Lower leg skin (tissue), 4 donors: ENCODE results near the gene ABCA7. TPM values are rescaled to one million over a fixed set of nuclear protein-coding genes. Genes with fewer than 3 reads are reported as not detected.
"Not testable (repeated sequence)": the region's sequence is repeated elsewhere in the genome, so short reads cannot be mapped to it uniquely, and the experiment has no call there.

ENCODE experiments used
- DNase-seq, 2 donors: peaks; one replicate each; pipeline ENCODE4 v3.0.0-alpha.2; 2019; ENCODE audit warnings: low spot score in 2 of 2
- H3K4me3 ChIP-seq: fragments of 200-600 bp; sonication (generic); 2 replicates; pipeline ENCODE4 v1.5.1; 2017; ENCODE audit warnings: mild to moderate bottlenecking, low read depth; ENCODE audit not compliant: poor library complexity, severe bottlenecking
- POLR2A ChIP-seq, 2 donors: fragments of 450-650 bp; IDR thresholded peaks; one replicate each; pipeline ENCODE4 v1.6.1; 2016 to 2017; ENCODE audit warnings: antibody characterized with exemption in 2 of 2, mild to moderate bottlenecking in 1 of 2, moderate library complexity in 1 of 2
- WGBS, 2 donors: methylation state at CpG; one replicate each; pipeline ENCODE4 v1.1.5; 2018; 5-methylcytosine and 5-hydroxymethylcytosine counted together
- intact Hi-C: fragments of 100-400 bp; cut with DNase I; formaldehyde crosslinking; loops from one replicate; pipeline ENCODE4 v1.15.0; 2023; ENCODE audit warnings: low total_unique reads
- total RNA-seq, 4 donors: library from RNA; depleted of rRNA; stranded (reverse); fragments of >200 nt; gene quantifications; one replicate each; pipeline ENCODE4 v1.1.0, GENCODE V29; 2016
- TF ChIP-seq, protein P1 (sequence below), 3 donors: fragments of 450-650 bp; IDR thresholded peaks; one replicate each; pipeline ENCODE4 v1.5.1; 2016; ENCODE audit warnings: antibody characterized with exemption in 3 of 3, mild to moderate bottlenecking in 3 of 3, moderate library complexity in 2 of 3

Gene ABCA7
- total RNA-seq, 4 donors from 2014 or later = 30.3 to 39.8 (median 33.5) TPM

DNA sequence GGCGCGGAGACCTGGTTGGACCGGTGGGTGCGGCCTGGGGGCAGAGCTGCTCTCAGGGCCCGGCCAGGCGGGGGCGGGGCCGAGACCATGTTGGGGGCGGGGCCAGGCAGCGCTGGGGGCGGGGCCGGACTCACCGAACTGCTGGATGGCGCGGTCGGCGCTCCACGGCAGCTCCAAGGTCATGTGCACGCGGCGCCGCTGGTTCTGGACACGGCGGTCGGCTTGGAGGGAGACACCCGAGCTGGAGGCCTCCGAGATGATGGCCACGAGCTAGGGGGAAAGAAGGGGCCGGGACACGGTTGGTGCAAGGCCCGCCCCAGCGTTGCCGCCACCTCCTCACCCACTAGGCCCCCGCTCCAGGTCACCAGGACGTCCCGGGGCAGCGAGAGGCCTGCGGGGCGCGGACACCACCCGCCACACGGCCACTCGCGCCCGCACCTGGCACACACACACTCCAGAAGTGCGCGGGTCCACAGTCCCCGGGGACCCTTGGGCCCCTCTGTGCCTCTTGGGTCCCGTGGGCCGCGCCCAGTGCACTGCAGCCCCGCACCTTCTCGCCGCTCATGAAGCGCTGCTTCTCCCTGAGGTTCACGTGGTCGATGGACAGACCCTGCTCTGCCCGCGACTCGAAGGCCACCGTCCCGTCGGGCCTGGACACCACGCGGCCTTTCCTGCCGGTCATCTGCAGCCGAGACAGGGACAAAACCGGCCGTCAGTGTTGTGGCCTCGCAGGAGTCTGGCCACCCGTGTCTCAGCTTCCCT, 72.5 kb downstream of the ABCA7 start:
- intact Hi-C loops = loop anchor here (10.0 kb wide), 1 partner anchor 72 kb away; no protein-coding TSS in a partner anchor
- DNase-seq = no peak
- H3K4me3 ChIP-seq = no peak overlapping the region
- no peak for TF ChIP-seq POLR2A (IDR thresholded peaks at IDR 0.05)
- TF ChIP-seq, protein P1, sequence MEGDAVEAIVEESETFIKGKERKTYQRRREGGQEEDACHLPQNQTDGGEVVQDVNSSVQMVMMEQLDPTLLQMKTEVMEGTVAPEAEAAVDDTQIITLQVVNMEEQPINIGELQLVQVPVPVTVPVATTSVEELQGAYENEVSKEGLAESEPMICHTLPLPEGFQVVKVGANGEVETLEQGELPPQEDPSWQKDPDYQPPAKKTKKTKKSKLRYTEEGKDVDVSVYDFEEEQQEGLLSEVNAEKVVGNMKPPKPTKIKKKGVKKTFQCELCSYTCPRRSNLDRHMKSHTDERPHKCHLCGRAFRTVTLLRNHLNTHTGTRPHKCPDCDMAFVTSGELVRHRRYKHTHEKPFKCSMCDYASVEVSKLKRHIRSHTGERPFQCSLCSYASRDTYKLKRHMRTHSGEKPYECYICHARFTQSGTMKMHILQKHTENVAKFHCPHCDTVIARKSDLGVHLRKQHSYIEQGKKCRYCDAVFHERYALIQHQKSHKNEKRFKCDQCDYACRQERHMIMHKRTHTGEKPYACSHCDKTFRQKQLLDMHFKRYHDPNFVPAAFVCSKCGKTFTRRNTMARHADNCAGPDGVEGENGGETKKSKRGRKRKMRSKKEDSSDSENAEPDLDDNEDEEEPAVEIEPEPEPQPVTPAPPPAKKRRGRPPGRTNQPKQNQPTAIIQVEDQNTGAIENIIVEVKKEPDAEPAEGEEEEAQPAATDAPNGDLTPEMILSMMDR (IDR thresholded peaks at IDR 0.05) = no peak
- 78 to 81% methylated on average over 29 to 37 of the region's 71 CpGs for WGBS, 2 donors

DNA sequence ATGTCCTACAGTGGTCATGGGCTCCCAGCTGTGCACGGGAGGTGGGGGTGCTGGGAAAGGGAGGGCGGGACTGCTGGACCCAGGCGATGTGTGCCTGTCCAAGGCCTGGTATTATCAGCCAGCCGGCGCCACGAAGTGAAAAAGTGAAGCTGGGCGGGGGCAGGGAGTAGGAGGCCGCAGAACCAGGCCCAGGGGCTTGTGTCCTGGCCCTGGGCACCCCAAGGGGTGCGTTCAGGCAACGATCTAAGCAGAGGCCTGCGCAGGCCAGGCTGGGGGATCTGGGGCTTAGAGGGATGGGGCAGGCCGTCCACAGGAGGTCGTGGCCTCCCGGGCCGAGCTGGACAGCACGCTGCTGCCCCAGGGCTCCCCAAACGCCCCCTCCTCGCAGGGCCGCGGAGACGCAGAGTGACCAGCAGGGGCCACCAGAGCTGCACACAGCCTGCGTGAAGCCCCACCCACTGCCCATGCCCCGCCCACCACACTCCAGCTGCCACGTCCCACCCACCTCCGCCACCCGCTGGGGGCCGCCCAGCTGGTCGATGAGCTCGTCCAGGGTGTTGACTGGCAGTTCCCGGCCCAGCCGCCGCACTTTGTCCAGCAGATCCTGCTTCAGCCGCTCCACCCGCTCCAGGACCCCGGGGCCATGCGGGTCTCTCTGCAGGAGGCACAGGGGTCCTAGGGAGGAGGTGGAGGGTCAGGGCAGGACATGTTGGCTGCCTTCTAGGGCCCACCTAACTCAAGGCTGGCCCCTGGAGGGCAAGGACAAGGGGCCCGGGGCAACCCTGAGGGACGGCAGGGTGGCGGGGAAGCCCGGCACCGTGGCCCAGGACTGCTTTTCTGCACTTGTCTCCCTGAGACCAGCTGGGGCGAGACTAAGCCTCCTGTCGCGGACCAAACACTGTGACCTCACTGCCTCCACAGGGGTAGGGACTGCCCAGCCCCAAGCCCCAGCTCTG, 73.4 kb downstream of the ABCA7 start:
- TF ChIP-seq, protein P1 (IDR thresholded peaks at IDR 0.05) = peak in 1 of 3 donors; percentile 35
- TF ChIP-seq POLR2A (IDR thresholded peaks at IDR 0.05) = no peak
- no peak overlapping the region for H3K4me3 ChIP-seq
- intact Hi-C loops = loop anchor here (10.0 kb wide), 1 partner anchor 71 kb away; no protein-coding TSS in a partner anchor

DNA sequence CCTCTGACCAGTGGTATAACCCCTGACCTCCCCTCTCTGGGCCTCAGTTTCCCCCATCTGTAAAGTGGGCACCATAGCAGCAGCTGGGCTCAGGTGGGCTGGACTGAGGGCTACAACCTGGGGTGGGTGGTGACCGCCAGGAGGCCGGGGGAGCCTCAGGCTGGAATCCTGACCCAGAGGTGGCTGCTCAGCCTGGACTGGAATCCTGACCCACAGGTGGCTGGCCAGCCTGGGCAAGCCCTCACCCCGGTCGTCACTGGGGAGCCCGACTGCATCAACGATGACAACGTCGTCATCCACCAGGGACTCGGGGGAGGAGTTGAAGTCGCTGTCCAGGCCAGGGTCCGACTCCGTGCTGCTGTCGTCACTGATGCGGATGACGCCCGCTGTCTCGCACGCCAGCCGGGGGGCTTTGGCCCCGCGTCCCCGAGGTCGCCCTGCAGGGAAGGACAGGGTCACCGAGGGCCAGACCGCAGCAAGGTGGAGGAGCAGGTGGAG, 74.1 kb downstream of the ABCA7 start:
- WGBS, 2 donors = 86 to 92% methylated on average over 10 to 25 of the region's 25 CpGs
- no peak overlapping the region for H3K4me3 ChIP-seq
- no peak for TF ChIP-seq POLR2A (IDR thresholded peaks at IDR 0.05)
- TF ChIP-seq, protein P1 (IDR thresholded peaks at IDR 0.05) = no peak
- intact Hi-C loops = loop anchor here (10.0 kb wide), 1 partner anchor 71 kb away; no protein-coding TSS in a partner anchor
- no peak for DNase-seq

More for the DNA sequence above, 73.4 kb downstream of the ABCA7 start:
- WGBS, 2 donors = 40 to 52% methylated on average over 23 to 24 of the region's 44 CpGs
- peak; percentile 89 to 99 for DNase-seq

DNA sequence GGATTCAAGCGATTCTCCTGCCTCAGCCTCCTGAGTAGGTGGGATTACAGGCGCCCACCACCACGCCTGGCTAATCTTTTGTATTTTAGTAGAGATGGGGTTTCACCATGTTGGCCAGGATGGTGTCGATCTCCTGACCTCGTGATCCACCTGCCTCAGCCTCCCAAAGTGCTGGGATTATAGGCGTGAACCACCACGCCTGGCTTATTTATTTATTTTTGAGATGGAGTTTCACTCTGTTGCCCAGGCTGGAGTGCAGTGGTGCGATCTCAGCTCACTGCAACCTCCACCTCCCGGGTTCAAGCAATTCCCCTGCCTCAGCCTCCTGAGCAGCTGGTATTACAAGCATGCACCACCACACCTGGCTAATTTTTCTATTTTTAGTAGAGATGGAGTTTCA, 74.8 kb downstream of the ABCA7 start:
- intact Hi-C loops = loop anchor here (10.0 kb wide), 1 partner anchor 70 kb away; no protein-coding TSS in a partner anchor
- H3K4me3 ChIP-seq, DNase-seq: not testable (repeated sequence)
- WGBS, 2 donors = 92 to 95% methylated on average over 9 of the region's 9 CpGs

Other genes starting within 250 kb of the ABCA7 start
- 100 to 1,000 TPM; 167 to 237 (median 205) TPM for gene PTBP1, start 242.7 kb upstream of the ABCA7 start, total RNA-seq
- gene PLPPR3, start 218.2 kb upstream of the ABCA7 start, total RNA-seq = not detected
- under 1 TPM in 2 of 4 donors, not detected in 2; 0.37 to 0.76 TPM for gene AZU1, start 212.3 kb upstream of the ABCA7 start, total RNA-seq
- under 1 TPM in 1 of 4 donors, not detected in 3; 0.86 TPM for gene PRTN3, start 199.1 kb upstream of the ABCA7 start, total RNA-seq
- 1 to 10 TPM in 1 of 4 donors, under 1 TPM in 1, not detected in 2; 0.51 to 1.9 TPM for gene ELANE, start 187.8 kb upstream of the ABCA7 start, total RNA-seq
- 100 to 1,000 TPM; 263 to 871 (median 364) TPM for gene CFD, start 180.4 kb upstream of the ABCA7 start, total RNA-seq
- gene MED16, start 146.9 kb upstream of the ABCA7 start, total RNA-seq = 10 to 100 TPM; 41.7 to 62.3 (median 45.5) TPM
- gene RNU6-9, start 146.6 kb upstream of the ABCA7 start, total RNA-seq = not detected
- gene R3HDM4, start 126.9 kb upstream of the ABCA7 start, total RNA-seq = 10 to 100 TPM; 58.1 to 75.6 (median 65.8) TPM
- 1 to 10 TPM in 1 of 4 donors, under 1 TPM in 1, not detected in 2; 0.88 to 3.5 TPM for gene KISS1R, start 122.8 kb upstream of the ABCA7 start, total RNA-seq
- gene ARID3A, start 114.1 kb upstream of the ABCA7 start, total RNA-seq = 1 to 10 TPM; 1.8 to 9.4 (median 5.6) TPM
- 10 to 100 TPM; 29.0 to 66.9 (median 39.9) TPM for gene WDR18, start 55.8 kb upstream of the ABCA7 start, total RNA-seq
- not detected for gene GRIN3B, start 39.7 kb upstream of the ABCA7 start, total RNA-seq
- gene TMEM259, start 19.0 kb upstream of the ABCA7 start, total RNA-seq = 100 to 1,000 TPM; 180 to 299 (median 226) TPM
- not detected for gene RNU6-2, start 18.6 kb upstream of the ABCA7 start, total RNA-seq
- 10 to 100 TPM; 71.2 to 86.5 (median 79.7) TPM for gene CNN2, start 13.5 kb upstream of the ABCA7 start, total RNA-seq
- gene ARHGAP45, start 27.1 kb downstream of the ABCA7 start, total RNA-seq = 10 to 100 TPM; 12.4 to 36.0 (median 14.4) TPM
- gene POLR2E, start 55.3 kb downstream of the ABCA7 start, total RNA-seq = 100 to 1,000 TPM in 3 of 4 donors, 10 to 100 TPM in 1; 93.3 to 198 (median 123) TPM
- gene GPX4, start 63.9 kb downstream of the ABCA7 start, total RNA-seq = 100 to 1,000 TPM; 375 to 507 (median 469) TPM
- 10 to 100 TPM; 54.8 to 68.6 (median 60.3) TPM for gene SBNO2, start 134.2 kb downstream of the ABCA7 start, total RNA-seq
- 100 to 1,000 TPM in 1 of 4 donors, 10 to 100 TPM in 3; 74.0 to 106 (median 78.4) TPM for gene STK11, start 165.7 kb downstream of the ABCA7 start, total RNA-seq
- gene CBARP, start 197.9 kb downstream of the ABCA7 start, total RNA-seq = 10 to 100 TPM in 3 of 4 donors, 1 to 10 TPM in 1; 8.1 to 16.7 (median 13.6) TPM
- 100 to 1,000 TPM; 121 to 198 (median 146) TPM for gene ATP5F1D, start 201.6 kb downstream of the ABCA7 start, total RNA-seq
- gene MIDN, start 208.5 kb downstream of the ABCA7 start, total RNA-seq = 100 to 1,000 TPM in 1 of 4 donors, 10 to 100 TPM in 3; 59.7 to 119 (median 78.7) TPM
- gene CIRBP, start 229.2 kb downstream of the ABCA7 start, total RNA-seq = 100 to 1,000 TPM; 496 to 546 (median 545) TPM
- 10 to 100 TPM; 66.3 to 74.1 (median 68.8) TPM for gene FAM174C, start 235.4 kb downstream of the ABCA7 start, total RNA-seq
- not detected for gene EFNA2, start 245.8 kb downstream of the ABCA7 start, total RNA-seq